Measurements from ENCODE around the gene GRAP2.

DNA sequence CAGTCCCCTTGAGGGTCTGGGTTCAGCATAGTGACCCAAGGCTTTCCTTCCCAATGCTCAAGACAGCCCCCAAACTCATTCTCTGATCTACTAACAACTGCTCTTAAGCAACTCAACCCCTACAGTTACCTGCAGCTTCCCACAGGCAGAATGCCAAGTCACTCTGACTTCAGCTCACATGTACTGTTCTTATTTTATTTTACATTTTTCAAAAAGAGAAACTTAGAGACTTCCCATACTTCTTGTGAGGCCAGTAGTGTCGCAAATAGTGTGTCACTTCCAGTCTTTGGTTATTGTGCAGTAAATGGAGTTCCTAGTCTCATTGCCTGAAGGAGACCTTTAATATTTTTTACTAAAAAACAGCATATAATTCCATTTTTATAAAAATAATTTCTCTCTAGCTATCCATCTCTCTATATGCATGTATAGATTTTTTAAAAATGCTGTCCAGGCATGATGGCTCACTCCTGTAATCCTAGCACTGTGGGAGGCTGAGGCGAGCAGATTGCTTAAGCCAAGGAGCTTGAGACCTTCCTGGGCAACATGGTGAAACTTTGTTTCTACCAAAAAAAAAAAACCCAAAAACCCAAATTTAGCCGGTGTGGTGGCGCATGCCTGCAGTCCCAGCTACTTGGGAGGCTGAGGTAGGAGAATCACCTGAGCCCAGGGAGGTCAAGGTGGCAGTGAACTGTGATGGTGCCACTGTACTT is 49.1 kb upstream of the GRAP2 start:
- TF ChIP-seq ZNF274 (IDR thresholded peaks at IDR 0.05; ENCODE audit: low read depth, low read length) (no peak), SUZ12 (IDR thresholded peaks at IDR 0.05; ENCODE audit: extremely low read depth, insufficient read depth, insufficient read length) (no peak), YY1 (IDR thresholded peaks at IDR 0.05; ENCODE audit: insufficient read depth, insufficient read length) (no peak)
